Measurements from ENCODE around the gene NKD2.

Gene NKD2

DNA sequence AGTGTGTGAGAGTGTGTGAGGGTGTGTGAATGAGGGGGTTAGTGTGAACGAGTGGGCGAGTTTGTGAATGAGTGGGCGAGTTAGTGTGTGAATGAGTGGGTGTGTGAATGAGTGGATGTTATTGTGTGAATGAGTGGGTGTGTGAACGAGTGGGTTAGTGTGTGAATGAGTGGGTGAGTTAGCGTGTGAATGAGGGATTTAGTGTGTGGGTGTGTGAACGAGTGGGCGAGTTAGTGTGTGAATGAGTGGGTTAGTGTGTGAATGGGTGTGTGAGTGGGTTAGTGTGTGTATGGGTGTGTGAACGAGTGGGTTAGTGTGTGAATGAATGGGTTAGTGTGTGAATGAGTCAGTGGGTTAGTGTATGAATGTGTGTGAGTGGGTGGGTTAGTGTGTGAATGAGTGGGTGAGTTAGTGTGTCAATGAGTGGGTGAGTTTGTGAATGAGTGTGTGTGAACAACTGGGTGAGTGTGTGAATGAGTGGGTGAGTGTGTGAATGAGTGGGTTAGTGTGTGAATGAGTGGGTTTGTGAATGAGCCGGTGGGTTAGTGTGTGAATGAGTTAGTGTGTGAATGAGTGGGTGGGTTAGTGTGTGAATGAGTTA, 37.5 kb downstream of the NKD2 start:
- TF ChIP-seq, protein P1, sequence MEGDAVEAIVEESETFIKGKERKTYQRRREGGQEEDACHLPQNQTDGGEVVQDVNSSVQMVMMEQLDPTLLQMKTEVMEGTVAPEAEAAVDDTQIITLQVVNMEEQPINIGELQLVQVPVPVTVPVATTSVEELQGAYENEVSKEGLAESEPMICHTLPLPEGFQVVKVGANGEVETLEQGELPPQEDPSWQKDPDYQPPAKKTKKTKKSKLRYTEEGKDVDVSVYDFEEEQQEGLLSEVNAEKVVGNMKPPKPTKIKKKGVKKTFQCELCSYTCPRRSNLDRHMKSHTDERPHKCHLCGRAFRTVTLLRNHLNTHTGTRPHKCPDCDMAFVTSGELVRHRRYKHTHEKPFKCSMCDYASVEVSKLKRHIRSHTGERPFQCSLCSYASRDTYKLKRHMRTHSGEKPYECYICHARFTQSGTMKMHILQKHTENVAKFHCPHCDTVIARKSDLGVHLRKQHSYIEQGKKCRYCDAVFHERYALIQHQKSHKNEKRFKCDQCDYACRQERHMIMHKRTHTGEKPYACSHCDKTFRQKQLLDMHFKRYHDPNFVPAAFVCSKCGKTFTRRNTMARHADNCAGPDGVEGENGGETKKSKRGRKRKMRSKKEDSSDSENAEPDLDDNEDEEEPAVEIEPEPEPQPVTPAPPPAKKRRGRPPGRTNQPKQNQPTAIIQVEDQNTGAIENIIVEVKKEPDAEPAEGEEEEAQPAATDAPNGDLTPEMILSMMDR (IDR thresholded peaks at IDR 0.05): no peak
- H3K4me3 Mint-ChIP-seq: no peak overlapping the region
- no peak overlapping the region for H3K27ac Mint-ChIP-seq
- peaks cover 7% of the 10 kb centered on the region for H3K27me3 Mint-ChIP-seq (ENCODE audit: low read depth, poor library complexity)
- peaks cover 11% of the 10 kb centered on the region for H3K4me1 Mint-ChIP-seq
- peaks cover 56% of the 10 kb centered on the region for H3K9me3 Mint-ChIP-seq
- no peak for DNase-seq
- H3K36me3 Mint-ChIP-seq (ENCODE audit: low read depth): peaks cover 12% of the 10 kb centered on the region

DNA sequence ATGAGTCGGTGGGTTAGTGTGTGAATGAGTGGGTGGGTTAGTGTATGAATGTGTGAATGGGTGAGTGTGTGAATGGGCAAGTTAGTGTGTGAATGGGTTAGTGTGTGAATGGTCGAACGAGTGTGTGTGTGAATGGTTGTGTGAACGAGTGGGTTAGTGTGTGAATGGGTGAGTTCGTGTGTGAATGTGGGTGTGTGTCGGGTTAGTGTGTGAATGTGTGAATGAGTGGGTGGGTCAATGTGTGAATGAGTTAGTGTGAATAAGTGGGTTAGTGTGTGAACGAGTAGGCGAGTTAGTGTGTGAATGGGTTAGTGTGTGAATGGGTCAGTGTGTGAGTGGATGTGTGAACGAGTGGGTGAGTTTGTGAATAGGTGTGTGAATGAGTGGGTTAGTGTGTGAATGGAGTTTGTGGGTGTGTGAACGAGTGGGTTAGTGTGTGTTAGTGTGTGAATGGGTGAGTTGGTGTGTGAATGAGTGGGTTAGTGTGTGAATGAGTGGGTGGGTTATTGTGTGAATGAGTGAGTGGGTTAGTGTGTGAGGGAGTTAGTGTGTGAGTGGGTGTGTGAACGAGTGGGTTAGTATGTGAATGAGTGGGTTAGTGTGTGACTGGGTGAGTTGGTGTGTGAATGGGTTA, 38.8 kb downstream of the NKD2 start:
- H3K27ac Mint-ChIP-seq: no peak overlapping the region
- H3K4me3 Mint-ChIP-seq: no peak overlapping the region
- DNase-seq: no peak
- H3K9me3 Mint-ChIP-seq: peaks cover 42% of the 10 kb centered on the region
- TF ChIP-seq, protein P1 (IDR thresholded peaks at IDR 0.05): no peak
- H3K4me1 Mint-ChIP-seq: peaks cover 11% of the 10 kb centered on the region
- peaks cover 15% of the 10 kb centered on the region for H3K36me3 Mint-ChIP-seq (ENCODE audit: low read depth)
- H3K27me3 Mint-ChIP-seq (ENCODE audit: low read depth, poor library complexity): peaks cover 9% of the 10 kb centered on the region

DNA sequence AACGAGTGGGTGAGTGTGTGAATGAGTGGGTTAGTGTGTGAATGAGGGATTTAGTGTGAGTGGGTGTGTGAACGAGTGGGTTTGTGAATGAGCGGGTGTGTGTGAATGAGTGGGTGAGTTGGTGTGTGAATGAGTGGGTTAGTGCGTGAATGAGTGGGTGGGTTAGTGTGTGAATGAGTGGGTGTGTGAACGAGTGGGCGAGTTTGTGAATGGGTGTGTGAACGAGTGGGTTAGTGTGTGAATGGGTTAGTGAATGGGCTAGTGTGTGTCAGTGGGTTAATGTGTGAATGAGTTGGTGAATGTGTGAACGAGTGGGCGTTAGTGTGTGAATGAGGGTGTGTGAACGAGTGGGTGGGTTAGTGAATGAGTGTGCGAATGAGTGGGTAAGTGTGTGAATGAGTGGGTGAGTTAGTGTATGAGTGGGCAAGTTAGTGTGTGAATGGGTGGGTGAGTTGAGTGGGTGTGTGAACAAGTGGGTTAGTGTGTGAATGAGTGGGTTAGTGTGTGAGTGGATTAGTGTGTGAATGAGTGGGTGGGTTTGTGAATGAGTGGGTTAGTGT, 39.6 kb downstream of the NKD2 start:
- no peak for DNase-seq
- TF ChIP-seq, protein P1 (IDR thresholded peaks at IDR 0.05): no peak
- Mint-ChIP-seq H3K36me3 (ENCODE audit: low read depth) (peaks cover 16% of the 10 kb centered on the region), H3K4me1 (peaks cover 11% of the 10 kb centered on the region), H3K9me3 (peaks cover 34% of the 10 kb centered on the region), H3K27me3 (ENCODE audit: low read depth, poor library complexity) (peaks cover 9% of the 10 kb centered on the region), H3K27ac (peak overlapping the region; percentile 84), H3K4me3 (no peak overlapping the region)

DNA sequence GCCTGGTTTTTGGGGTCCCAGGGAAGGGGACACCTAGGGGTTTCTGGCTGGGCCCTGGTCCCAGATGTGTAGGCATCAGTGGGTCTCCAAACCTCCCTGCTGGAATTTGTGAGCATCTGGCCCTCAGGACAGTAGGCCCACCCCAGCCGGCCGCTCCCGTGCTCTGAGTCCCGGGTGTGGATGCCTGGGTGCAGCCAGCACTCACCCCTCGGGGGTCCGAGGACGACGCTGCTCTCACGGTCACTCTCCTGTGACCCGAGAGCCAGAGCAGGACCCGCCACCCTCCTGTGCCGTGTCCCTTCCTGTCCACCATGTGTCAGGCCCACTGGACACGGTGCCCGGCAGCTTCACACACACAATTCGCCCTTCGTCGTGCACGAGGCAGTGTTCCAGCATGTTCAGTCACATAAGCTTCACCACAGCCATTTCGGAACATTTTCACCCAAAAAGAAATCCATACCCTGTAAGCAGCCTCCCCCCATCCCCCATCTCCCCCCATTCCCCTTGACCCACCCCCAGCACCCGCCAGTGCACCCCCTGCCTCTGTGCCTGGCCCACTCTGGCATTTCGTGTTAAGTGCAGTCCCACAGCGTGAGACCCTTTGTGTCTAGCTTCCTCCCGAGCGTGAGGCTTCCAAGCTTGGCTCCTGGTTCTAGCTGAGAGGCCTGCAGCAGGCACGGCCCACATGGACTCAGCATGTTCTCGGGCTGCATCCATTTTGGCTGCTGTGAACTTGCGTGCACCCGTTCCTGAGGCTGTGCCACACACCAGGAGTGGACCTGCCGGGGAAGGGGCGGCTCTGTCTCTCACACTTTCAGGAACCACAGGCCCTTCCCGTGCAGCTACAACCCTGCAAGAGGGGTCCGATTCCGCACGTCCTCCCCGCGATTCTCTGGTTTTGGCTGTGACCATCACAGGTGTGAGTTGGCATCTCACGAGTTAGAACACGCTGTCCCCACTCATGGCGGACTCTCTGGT, 40.5 kb downstream of the NKD2 start:
- Mint-ChIP-seq H3K27me3 (ENCODE audit: low read depth, poor library complexity) (peaks cover 9% of the 10 kb centered on the region), H3K4me1 (peaks cover 15% of the 10 kb centered on the region), H3K9me3 (peaks cover 25% of the 10 kb centered on the region), H3K27ac (no peak overlapping the region), H3K36me3 (ENCODE audit: low read depth) (peaks cover 16% of the 10 kb centered on the region), H3K4me3 (no peak overlapping the region)
- no peak for DNase-seq
- TF ChIP-seq, protein P1 (IDR thresholded peaks at IDR 0.05): no peak

DNA sequence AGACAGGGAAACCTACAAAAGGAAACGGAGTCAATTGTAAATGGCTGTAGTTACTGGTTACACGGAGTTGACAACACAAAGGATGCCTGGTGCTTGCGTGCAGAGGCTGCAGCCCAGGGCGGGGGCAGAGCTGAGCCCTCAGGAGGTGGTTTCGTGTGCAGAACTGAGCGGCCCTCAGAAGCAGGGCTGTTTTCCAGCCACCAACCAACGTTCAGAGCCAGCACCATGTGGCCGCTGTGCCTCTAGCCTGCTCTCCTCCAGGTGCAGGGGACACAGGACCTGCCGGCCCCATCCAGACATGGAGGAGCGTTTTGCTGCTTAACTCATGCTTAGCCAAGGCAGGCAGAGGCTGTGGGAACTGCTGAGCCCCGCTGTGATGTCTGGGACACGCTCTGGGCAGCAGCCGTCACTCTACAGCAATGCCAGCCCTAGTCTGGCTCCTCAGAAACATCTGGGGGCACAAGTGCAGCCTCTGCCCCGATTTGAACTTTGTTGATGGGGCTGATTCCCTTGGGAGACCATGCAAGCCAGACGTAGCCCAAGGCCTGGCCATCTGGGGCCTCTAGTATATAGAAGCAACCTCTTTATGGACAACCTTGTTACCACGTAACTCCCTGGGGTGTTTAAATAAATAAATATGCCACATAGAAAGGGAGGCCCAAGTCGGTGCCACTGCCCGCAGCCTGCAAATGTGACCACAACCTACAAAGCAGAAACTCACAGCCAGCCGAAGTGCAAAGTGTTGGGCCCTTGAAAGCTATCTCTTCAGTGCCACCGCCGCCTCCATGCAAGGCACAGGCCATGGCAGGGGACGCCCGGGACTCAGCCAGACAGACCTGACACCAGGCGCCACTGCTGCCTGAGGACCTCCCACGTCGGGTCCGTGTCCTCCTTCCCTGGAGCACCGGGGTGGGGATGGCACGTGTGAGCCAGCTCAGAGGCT, 42.1 kb downstream of the NKD2 start:
- peaks cover 25% of the 10 kb centered on the region for H3K4me1 Mint-ChIP-seq
- H3K27ac Mint-ChIP-seq: peak overlapping the region; percentile 26
- TF ChIP-seq, protein P1 (IDR thresholded peaks at IDR 0.05): no peak
- no peak for DNase-seq
- H3K27me3 Mint-ChIP-seq (ENCODE audit: low read depth, poor library complexity): peaks cover 6% of the 10 kb centered on the region
- peaks cover 16% of the 10 kb centered on the region for H3K36me3 Mint-ChIP-seq (ENCODE audit: low read depth)
- H3K4me3 Mint-ChIP-seq: no peak overlapping the region
- H3K9me3 Mint-ChIP-seq: peaks cover 9% of the 10 kb centered on the region
